COR-L47 (cell line): ENCODE measurements around the gene TM9SF4.
"Not testable (repeated sequence)": the region's sequence is repeated elsewhere in the genome, so short reads cannot be mapped to it uniquely, and the experiment has no call there.

Experiments used
- DNase-seq: peaks from one replicate; lab custom pipeline; 2025; lab: John Stamatoyannopoulos, UW

TM9SF4 gene

DNA sequence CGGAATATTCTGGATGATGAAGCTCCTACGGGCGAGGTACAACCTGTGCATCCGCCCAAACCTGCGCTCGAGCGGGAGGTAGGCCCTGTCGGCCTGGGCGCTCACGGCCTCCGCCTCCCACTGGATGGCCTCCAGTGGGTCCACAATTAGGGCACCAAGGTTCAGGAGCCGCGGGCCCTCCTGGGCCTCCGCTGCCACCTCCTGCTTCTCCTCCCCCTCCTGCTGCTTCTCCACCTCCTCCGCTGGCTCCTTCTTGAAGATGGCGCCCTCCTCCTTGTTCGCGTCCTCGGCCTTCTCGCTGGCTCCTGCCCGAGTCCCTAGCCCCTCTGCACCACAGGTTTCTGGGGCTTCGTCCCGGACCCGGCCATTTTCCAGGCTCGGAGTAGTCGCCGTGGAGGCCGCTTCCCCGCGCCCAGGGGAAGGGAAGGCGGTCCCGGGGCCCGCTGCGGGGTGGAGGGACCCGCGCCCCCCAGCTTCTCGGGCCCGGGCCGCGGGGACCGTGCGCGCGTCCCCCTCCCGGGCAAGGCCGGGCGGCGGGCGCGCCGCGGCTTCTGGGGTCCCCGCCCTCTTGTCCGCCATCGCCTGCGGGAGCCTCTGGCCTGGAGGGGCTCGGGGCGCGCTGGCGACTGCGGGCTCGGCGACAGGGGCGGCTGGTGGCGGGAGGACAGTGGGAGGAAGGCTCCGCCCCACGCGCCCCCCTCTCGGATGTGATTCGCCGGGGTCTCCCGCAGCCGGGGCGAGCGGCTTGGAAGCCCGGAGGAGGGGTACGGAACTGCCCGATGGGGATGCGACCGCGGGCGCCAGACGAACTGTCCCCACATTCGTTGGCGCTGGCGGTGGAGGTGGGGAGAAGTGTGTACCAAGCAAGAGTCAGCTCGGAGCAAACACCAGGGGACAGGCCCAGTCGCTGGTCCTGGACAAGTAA lies 80.4 kb downstream of the TM9SF4 start:
- DNase-seq: peak; percentile 32

DNA sequence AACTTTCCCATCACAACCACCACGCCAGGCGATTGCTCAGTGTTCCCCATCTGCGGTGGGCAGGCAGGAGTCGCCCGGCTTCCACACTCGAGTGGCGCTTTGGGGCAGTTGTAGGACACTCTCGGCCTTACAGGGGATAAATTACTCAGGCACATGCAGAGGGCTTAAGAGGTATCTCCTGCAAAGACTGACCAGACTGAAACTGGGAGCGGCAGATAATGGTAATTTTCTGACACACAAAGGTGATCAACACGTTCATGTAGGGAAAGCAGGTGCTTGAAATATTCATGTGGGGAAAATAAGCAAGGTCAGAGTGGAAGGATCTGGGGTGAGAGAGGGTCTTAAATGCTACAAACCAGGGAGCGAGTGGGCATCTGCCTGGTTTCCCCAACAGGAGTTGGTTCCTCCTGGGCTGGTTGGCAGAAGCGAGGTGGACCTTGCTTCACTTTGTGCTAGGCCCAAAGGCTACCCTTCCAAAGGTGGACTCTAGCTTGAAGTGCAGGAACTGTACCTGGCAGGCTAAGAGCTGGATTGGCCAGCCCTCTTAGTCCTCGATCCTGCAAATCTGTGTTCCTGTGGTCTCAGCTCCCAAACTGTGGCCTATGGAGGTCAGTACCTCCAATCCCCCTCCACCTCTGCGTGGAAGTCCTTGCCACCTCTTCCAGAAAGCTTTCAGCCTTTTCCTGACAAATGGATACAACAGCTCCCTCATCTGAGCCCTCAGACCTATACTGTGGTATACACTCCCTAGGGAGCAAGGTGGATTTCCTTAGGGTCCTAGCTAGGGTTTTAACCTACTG lies 81.3 kb downstream of the TM9SF4 start:
- no peak for DNase-seq

DNA sequence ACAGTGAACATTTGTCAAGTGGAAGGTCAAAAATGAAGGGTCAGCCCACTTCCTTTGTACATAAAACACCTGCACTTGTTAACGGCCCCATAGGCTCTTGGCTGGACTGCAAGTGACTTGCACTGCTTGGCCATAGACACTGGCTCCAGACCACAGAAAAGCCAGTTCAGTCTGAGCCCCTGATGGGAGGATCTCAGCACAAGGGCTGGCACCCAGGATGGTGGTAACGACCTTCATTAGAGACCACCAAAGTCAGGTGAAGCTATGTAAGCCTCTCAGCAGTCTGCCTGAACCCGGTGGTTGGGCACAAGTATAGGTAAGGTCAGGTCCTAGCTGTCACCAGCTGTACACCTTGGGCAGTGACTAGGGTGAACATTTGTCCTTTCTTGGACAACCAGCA lies 81.9 kb downstream of the TM9SF4 start:
- no peak for DNase-seq

- DNase-seq: no peak
Observed at GRCh38 chr20:32191873-32192272, 82.4 kb downstream of the TM9SF4 start.

- no peak for DNase-seq
Observed at GRCh38 chr20:32192698-32193097, 83.2 kb downstream of the TM9SF4 start.

- DNase-seq: not testable (repeated sequence)
Observed at GRCh38 chr20:32193336-32193735, 83.8 kb downstream of the TM9SF4 start.

DNA sequence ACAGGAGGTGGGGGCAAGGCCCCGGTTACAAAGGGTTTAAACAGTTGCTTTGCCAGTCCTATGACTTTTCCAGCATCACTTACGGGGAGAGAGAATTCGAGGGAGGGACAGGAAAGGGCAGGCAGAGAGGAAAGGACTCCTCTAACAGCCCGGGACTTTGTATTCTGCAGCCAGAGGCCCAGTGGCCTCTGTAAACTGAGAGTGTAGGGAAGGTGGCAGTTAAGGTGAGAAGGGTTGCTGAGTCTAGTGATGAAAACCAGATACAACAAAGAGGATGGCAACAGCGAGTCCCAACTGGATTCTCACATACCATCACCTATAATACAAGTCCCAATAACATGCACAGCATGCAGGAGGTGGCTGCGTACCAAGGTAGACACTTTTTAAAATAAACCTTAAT lies 84.5 kb downstream of the TM9SF4 start:
- DNase-seq: no peak

GRCh38 chr20:32195581-32195980 lies 86.1 kb downstream of the TM9SF4 start:
- DNase-seq: no peak

GRCh38 chr20:32196613-32197012 lies 87.1 kb downstream of the TM9SF4 start:
- not testable (repeated sequence) for DNase-seq

DNA sequence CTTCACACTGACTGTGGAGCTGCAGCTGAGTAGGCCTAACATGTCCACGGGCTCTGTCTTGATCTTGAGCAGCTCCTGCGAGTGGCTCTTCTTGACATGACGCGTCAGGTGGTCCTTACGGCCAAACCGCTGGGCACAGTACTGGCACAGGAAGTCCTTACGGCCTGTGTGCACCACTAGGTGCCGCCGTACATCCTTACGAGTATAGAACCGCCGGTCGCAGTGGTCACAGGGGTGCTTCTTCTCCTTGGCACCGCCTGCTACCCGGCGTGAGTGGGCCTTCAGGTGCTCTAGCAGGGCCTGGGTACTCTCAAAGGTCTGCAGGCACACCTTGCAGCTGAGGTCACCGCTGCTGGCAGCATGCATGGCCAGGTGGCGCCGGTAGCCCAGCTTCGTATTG lies 87.6 kb downstream of the TM9SF4 start:
- not testable (repeated sequence) for DNase-seq

DNA sequence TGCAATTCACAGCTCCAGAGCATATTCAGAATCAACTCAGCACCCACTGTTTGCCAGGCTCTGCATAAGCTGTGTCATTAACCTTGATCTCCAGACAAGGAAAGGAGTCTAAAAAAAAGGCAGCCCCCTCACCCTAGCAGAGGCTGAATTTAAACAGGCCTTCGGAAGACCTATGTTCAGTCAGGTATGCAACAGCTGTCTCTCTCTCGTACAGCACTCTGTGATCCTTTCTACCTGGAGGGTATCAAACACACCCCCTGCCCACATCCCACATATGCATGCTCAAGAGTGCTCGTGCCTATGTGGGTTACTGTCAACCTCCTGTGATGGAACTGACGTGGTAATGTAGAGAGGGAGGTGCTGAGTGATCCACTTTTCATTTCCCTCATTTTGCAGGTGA lies 89.5 kb downstream of the TM9SF4 start:
- DNase-seq: no peak

DNA sequence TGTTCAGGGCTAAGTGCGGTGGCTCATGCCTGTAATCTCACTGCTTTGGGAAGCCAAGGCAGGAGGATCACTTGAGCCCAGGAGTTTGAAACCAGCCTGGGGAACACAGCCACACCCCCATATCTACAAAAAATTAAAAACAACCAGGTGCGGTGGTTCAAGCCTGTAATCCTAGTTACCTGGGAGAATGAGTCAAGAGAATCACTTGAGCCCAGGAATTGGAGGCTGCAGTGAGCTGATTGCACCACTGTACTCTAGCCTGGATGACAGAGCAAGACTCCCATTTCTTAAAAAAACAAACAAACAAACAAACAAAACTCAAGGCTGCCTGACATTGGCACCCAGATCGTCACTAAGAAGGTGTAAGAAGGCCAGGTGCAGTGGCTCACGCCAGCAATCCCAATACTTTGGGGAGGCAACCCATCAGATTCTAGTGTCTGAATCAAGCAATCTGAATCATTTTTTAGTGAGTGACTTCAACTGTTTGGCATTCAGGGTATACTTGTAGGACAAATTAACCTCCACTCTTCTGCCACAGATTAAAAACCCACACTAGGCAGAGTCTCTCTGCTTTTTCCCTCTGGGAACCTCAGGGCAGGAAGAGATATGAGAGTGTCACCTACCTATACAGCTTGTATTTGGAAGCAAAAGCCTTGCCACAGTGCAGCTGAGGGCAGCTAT lies 91.9 kb downstream of the TM9SF4 start:
- DNase-seq: no peak

- DNase-seq: no peak
Observed at GRCh38 chr20:32201977-32202363, 92.5 kb downstream of the TM9SF4 start.

- no peak for DNase-seq
Observed at GRCh38 chr20:32203356-32204204, 94.1 kb downstream of the TM9SF4 start.

DNA sequence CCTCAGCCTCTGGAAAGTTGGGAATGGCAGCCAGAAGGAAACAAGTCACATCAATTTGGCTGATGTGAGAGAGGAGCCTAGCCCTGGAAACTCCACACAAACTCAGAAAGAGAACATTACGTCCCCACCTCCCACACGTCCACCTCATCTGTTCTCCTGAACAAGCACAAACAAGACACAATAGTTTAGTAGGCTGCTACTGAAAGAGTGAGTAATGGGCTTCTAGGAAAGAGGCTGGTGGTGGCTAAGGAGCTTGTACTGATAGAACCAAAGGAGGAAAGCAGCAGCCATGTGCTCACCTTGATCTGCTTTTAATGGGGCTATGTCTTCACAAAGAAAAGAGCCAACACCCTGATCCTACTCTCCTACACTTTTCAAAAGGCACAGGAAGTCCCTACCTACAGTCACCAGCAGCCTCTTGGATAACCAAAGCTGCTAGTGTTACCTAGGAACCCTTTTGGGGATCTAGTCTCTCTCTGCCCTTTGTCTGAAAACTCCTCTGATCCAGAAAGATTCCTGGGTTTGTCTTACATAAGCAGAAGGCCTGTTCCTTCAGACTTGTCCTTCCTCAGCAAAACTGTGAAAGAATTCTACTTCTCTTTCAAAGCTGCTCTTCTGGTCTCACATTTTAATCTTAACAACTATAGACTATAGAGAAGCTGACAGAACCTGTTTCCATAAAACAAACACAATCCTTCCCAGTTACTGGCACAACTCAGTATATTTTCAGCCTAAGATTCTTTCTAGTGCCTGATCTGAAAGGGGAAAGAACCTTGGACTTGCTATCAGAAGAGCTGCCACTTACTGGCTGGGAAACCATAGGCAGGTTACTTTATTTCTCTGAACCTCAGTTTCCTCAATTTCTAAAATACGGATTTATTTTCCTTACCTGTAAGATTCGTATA lies 94.9 kb downstream of the TM9SF4 start:
- DNase-seq: no peak

DNA sequence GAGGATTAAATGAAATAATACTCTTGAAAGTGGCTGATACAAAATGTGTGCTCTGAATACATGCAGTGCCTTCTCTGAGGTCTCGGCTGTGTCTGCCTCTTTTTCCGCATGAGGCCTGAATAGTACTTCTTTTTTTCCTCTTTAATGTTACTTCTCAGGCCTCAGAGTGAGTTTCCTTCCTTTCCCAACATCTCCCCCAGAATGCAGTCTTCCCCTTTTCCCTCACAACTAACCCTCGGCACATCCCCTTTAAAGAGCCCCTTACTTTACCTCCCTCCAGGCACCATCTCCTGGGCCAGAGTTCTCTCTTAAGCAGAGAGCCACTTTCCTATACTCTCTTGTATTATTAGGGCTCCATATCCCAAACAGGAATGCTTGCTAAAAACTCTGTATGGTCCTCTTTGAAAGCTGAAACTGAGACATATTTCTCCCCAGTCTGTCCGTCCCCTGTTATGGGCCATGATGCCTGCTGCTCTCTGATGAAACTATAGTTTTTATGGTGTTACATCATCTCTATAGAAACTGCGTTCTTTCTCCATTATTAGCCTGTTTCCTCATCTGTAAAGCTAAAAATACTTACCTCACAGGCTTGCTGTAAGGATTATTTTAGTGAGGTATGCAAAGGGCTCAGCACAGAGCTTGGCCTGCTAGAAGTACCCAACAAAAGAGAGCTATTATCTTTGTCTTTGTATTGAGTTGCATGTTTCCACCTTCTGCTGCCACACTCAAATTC lies 95.8 kb downstream of the TM9SF4 start:
- no peak for DNase-seq

GRCh38 chr20:32205843-32206759 lies 96.6 kb downstream of the TM9SF4 start:
- DNase-seq: no peak

DNA sequence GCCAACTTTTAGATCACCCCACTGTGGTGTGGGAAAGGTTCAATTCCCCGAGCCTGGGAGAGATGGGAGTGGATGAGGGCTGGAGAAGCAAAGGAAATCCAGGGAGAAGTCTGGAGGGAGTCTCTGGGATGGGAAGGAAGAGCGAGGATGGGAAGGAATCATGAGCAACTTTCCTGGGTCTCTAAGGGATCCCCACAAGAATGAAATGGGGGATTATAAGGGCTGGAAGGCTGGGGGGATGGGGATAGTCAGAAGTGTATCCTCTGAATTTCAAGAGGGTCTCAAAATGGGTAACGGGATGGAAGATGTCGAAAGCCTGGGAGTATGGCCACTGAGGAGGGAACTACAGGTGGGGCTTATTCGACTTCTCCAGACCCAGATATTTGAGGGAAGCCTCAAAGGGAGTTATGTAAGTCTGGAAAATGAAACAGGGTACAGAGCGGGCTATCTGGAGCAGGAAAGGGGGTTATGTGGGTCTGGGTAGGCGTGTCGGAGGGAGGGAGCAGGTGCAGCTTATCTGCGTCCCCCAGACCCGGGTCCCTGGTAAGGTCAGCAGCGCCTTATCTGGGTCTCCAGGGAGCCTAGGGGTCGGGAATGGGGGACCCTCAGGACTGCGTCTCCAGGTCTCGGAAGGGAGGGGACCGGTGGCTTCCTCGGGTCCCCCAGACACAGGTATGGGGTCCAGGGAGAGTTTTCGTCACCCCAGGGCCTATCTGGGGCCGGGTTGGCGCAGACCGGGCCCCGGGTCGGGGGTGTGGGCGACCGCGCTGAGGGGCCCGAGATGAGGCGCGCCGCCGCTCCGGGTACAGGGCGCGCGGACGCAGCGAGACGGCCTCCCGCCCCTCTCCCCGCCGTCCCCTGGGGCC lies 97.5 kb downstream of the TM9SF4 start:
- no peak for DNase-seq
